ENCODE data around the gene VWA5B2.

The VWA5B2 gene

DNA sequence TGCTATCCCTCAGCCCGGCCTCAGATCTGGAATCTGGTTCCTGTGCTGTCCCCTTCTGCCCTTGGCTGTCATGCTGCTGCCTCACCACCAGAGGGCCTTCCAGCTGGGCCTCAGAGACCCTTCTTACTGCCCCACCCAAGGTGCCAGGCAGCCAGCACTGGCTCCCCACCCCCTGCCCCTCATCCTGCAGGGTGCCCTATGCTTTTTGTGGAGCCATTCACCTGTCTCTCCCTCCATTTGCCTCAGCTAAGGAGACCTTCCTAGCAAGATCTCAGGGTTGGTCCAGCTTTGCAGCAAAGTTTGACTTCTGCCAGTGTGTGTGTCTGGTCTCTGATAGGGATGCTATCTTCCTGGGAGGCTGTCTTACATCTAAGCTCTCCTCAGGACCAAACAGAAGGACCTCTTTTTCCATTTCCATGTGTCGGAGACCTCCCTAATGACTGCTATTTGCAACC is 1.9 kb upstream of the VWA5B2 start:
- DNase-seq = peak; percentile 43

DNA sequence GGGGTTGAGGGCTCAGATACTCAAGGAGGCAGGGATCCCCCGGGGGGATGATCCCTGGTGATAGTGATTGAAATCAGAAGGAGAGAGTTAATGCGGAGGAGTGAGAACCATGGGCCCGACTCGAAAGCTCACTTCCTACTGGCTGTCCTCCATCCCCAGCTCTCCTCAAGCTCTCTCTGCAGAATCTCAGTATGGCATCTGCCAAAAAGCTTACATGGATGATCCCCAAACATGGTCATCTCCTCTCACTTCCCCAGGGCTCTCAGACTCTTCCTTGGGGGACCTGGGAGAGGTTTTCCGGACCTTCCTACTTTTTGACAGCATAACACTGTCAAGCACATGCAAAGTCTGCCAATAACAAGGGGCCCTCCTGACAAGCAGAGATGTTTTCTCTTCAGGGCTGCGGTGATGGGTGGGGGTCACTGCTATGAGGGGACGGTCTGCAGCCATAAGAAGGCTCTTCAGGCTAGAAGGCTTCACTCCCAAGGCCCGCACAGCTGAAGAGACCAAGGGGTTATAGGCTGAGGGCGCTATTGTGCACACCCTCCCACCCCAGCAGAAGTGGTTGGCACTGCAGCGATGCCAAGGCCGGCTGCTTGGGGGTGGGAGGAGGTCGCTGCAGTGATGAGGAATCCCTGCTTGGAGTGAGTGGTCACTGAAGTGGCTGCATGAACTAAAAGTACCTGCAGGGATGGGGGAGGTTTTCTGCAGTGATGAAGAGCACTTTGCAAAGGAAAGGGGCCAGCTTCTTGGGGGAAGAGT is 828 bp upstream of the VWA5B2 start:
- no peak for DNase-seq

DNA sequence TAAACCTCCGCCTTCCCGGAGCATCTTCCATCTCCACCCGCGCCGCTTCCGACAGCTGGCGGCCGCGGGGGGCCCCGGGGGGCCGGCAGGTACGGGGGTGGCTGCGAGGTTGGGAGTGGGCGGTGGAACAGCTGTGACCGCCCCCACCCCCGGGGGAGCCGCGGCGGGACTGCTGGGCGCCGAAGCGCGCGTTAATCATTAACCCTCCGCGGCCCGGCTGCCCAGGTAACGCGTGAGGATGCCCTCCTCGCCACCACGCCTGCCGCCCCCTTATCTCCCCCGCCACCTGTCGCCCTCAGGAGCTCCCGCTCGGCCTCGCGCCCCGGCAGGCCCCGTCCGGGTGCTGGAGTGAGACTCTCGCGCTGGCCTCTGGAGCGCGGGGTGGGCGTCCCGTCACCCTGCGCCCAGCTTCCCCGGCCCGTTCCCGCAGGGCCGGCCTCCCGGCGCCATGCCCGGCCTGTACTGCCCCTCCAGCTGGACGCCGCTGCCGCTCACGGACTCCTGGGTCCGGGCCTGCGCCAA is 757 bp downstream of the VWA5B2 start:
- DNase-seq = no peak

DNA sequence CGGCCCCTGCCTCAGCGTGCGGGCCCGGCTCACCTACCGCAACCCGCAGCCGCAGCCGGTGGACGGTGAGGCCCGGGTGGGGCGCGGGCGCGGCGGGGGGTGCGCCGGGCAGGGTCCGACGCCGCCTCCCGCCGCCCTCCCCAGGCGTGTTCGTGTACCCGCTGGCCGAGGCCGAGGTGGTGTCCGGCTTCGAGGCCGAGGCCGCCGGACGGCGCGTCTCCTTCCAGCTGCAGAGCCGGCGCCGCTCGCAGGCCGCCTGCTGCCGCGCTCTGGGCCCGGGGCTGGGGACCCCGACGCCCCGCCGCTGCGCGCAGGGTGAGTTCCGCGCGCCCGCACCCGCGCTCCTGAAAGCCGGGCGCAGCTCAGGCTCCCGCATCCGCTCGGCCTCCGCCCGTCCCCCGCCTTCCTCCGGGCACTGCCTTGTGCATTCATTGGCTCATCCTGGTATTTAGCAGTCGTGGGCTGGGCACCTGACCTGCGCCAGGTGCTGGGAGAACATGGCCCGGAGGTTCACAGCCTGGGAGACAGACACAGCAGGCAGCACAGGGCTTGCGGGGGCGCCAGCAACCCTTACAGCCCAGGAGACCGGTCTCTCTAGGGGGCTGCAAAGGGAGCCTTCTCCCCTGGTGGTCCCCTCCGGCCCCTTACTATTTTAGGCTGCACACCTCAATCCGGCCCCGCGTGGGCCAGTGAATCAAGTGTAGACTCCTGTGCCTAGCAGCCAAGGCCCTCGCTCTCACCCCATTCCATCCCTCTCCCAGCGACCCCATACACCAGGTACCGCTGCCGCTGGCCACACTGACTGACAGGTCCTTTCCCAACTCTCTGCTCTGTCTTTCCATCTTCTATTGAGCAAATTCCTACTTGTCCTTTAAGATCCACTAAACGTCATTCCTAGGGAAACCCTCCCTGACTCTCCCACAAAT is 1.5 kb downstream of the VWA5B2 start:
- no peak for DNase-seq

DNA sequence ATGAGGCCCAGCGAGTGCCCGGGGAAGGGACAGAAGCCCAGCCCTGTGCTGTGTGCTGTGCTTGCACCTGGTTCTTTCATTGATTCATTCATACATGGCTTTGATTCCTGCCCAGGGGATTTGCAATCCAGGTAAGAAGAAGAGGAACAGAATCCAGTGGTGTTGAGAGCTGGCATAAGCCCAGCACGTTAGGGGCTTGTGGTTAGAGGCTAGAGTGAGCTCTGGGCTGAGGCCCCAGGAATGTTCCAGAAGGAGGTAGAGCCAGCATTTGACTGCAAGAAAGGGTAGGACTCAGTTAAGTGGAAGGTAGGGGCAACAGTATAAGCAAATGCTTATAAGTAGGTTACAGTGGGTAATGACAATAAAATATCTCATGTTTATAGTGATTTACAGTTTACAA is 2.3 kb downstream of the VWA5B2 start:
- no peak for DNase-seq

DNA sequence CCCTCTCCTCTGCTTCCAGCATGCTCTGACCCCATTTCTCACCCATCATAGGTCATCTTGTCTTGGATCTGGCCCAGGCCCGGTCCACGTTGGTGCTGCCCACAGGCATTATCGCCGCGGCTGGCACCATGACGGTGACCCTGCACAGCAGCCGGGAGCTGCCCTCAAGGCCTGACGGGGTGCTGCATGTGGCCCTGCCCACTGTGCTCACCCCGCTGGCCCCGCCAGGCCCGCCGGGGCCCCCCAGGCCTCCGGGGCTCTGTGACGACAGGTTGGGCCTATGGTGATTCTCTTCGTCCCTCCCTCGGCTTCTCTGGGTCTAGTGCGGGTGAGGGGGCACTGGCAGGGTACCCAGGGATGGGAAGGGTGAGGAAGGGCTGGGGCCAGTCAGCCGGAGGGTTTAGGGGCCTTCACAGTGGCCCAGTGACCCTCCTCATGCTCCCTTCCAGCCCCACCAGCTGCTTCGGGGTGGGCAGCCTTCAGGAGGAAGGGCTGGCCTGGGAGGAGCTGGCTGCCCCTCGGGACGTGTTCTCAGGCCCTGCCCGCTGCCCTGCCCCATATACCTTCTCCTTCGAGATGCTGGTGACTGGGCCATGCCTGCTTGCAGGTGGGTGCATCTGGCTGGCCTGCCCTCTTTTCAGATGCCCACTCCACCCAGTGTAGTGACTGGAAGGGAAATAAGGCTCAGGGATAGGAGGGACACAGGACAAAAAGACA is 3.9 kb downstream of the VWA5B2 start:
- DNase-seq = no peak

DNA sequence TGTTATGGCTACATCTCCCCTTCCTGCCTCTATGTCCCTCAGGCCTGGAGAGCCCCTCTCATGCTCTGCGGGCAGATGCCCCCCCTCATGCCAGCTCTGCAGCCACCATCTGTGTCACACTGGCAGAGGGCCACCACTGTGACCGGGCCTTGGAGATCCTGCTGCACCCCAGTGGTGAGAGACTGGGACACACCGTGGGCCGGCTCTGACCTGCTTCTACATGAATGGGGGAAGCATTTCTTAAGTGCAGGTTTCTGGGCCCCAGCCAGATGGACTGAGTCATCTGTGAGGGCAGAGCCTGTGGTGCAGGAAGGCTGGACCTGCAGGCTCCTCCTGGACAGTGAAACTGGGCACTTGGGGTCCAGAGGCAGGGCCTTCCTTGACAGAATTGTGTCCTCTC is 4.8 kb downstream of the VWA5B2 start:
- no peak for DNase-seq

DNA sequence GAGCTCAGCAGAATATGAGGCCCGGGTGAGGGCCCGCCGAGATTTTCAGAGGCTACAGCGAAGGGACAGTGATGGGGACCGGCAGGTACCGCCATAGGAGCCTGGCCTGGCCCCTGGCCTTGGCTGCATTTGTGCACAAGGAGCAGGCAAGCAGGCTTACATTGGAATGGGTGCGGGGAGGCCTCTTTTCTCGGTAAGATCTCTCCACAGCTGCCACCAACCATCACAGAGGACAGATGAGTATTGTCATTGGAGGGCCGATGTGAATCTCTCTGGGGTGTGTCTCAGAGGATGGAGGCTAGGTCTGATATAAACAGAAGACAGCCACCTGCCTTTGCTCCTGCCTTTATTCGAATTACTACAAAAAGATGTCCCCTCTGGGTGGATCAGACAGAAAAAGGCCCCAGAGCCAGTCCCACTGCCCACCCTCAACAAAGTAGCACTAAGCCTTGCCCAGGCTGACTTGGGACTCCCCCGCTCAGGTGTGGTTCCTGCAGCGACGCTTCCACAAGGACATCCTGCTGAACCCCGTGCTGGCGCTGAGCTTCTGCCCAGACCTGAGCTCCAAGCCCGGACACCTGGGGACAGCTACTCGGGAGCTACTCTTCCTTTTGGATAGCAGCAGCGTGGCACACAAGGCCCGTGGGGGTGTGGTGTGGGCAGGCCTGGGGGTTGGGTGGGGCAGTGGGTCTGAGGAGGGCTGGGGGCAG is 5.4 kb downstream of the VWA5B2 start:
- no peak for DNase-seq

DNA sequence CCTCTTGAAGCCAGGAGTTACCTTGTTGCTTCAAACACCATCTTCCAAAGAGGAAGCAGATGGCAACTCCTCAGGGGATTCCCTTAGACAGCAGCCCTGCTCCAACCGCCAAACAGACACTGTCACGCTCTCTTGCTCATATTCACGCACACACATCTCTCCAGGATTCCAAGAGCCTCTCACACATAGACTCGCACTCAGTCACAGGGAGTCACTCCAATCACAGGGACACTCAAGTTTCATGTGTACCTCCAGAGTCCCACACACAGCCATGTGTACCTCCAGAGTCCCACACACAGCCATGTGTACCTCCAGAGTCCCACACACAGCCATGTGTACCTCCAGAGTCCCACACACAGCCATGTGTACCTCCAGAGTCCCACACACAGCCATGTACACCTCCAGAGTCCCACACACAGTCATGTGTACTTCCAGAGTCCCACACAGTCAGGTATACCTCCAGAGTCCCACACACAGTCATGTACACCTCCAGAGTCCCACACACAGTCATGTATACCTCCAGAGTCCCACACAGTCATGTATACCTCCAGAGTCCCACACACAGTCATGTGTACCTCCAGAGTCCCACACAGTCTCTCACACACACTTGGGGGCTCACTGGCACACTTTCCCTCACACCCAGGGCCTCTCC is 6.1 kb downstream of the VWA5B2 start:
- no peak for DNase-seq

DNA sequence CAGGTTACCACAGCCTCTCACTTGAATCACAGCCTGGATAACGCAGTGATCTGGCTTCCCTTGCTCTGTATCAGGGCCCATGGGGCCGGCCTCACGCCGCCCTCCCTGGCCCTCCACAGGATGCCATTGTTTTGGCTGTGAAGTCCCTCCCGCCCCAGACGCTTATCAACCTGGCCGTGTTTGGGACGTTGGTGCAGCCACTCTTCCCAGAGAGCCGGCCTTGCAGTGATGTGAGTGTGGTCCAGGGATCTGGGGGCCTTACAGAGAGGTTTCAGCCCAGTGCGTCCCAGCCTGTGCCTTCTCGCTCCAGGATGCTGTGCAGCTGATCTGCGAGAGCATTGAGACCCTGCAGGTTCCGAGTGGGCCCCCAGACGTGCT is 6.6 kb downstream of the VWA5B2 start:
- DNase-seq = no peak

DNA sequence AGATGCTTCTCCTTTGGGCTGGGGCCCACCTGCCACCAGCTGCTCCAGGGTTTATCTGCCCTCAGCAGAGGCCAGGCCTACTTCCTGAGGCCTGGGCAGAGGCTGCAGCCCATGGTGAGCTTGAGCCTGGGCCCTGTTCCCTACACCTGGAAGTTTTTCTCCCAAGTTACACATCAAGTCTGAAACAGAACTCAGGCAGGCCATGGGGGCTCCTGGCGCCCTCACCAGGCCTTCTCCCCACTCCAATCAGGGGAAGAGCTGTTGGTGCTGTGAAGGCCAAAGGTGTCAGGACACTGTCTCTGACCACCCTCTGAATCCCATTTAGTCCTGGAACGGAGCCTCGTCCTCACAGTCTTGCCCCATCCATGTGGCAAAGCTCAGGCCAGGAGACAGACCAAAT is 7.3 kb downstream of the VWA5B2 start:
- no peak for DNase-seq

DNA sequence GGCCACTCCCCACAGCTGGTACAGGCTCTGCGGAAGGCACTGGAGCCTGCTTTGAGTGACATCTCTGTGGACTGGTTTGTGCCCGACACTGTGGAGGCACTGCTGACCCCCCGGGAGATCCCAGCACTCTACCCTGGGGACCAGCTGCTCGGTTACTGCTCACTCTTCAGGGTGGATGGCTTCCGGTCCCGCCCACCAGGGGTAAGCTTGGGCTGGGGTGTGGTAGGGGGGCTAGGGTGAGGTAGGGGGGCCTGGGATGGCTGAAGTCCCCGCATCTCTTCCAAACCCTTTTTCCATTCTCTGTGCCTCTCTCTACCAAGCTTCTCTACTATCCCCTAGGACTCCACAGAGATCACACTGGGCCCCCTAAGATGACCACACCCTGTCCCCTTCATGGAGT is 7.8 kb downstream of the VWA5B2 start:
- DNase-seq = no peak

DNA sequence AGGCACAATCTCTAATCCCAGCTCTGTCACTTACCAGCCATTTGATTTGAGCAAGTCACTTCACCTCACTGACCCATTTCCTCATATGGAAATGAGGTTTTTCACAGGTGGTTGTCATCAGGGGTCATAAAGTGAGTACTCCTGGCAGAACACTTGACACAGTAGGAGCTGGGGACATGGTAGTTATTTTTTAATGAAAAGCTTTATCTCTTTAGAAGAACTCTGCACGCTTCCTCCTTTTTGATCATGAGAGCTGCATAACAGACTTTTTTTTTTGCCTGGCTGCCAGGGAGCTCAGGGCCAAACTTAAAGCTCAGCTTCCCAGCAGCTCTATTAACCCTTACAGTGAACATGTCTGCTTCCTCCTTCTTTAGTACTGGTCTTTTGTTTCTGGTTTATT is 8.4 kb downstream of the VWA5B2 start:
- DNase-seq = no peak

DNA sequence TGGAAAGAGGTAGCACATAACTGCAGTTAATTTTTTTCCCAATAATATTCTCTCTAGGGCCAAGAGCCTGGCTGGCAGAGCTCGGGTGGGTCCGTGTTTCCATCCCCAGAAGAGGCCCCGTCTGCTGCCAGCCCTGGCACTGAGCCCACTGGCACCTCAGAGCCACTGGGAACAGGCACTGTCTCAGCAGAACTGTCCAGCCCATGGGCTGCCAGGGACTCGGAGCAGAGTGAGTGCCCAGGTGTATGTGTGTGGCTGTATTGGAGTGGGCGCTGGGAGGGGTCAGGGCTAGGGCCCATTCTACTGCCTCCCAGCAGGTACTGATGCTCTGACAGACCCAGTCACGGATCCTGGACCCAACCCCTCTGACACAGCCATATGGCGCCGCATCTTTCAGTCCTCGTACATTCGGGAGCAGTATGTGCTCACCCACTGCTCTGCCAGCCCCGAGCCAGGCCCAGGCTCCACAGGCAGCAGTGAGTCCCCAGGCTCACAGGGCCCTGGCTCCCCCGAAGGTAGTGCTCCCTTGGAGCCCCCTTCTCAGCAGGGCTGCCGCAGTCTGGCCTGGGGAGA is 8.9 kb downstream of the VWA5B2 start:
- no peak for DNase-seq

DNA sequence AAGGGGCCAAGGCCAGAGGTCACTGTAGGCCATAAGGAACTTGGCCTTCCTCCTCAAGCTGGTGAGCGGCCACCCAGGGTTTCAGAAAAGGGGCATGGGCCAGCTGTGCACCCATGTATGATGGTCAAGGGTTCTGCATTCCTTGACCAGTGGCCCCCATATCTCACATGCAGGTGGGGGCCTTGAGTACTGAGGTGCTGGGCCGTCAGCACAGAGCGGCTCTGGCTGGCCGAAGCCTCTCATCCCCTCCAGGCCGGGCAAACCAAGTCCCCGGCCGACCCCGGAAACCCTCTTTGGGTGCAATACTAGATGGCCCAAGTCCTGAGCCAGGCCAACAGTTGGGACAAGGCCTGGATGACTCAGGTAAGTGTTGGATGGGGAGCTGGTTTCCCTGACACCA is 9.8 kb downstream of the VWA5B2 start:
- DNase-seq = no peak

DNA sequence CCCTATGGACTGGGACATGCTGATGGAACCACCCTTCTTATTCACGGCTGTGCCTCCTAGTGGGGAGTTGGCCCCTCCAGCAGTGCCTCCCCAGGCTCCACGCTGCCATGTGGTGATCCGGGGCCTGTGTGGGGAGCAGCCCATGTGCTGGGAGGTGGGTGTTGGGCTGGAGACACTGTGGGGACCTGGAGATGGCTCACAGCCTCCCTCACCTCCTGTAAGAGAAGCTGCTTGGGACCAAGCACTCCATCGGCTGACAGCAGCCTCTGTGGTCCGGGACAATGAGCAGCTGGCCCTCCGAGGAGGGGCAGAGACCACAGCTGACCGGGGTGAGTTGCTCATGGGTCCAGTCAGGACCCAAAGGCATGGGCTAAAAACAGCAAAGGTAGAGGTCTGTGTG is 10.3 kb downstream of the VWA5B2 start:
- DNase-seq = no peak

DNA sequence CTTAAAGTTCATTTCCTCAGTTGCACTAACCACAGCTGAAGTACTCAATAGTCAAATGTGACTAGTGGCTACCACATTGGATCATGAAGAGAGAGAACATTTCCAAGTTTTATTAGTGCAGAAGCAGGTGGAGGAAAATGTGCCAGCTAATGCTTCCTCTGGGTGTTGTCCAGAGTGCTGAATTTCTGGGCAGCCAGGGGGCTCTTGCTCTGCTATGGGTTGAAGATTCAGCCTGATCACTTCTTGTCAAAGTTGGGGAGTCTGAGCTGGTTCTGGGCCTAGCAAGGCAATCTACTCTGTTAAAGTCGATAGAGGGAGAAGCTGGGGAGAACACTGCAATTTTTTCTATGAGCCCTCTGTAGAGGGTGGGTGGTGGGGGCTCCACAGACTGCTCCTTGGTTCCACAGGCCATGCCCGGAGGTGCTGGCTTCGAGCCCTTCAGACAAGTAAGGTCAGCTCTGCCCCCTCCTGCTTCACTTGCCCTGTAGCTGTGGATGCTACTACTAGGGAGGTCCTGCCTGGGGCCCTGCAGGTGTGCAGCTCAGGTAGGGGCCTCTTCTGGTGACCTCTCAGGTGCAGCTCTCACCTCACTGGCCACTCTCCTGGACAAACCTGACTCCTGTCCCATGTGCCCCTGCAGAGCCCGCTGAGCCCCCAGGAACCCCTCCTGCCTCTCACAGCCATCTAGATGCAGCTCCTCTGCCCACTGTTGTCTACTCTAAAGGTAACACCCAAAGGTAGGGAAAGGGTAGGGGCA is 11.2 kb downstream of the VWA5B2 start:
- DNase-seq = no peak

DNA sequence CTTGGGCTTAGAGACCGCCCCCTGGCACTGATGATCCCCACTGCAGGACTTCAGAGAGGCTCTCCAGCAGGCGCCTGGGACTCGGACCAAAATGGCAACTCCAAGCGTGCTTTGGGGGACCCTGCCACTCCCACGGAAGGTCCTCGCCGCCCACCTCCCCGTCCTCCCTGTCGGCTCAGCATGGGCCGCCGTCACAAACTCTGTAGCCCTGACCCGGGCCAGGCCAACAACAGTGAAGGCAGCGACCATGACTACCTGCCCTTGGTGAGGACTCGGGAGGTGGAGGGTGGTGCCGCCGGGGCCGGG is 11.7 kb downstream of the VWA5B2 start:
- no peak for DNase-seq

DNA sequence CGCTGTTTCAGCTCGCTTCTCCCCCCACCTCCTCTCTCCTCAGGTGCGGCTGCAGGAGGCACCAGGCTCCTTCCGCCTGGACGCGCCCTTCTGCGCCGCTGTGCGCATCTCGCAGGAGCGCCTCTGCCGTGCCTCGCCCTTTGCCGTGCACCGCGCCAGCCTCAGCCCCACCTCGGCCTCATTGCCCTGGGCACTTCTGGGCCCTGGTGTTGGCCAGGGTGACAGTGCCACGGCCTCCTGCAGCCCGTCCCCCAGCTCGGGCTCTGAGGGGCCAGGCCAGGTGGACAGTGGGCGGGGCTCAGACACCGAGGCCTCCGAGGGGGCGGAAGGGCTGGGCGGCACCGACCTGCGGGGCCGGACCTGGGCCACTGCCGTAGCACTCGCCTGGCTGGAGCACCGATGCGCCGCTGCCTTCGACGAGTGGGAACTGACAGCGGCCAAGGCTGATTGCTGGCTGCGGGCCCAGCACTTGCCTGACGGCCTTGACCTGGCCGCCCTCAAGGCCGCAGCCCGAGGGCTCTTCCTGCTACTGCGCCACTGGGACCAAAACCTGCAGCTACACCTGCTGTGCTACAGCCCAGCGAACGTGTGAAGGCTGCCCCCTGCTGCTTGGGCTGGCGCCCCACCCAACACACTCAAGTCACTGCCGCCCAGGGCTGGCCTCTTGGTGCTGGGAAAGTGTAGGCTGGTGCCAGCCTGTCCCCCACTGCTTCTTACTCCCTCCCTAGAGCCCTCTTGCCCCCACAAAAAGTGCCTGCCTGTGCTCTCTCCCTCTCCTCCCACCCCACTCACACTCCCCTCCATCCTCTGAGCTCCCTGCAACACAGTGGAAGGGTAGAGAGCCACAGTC is 12.3 kb downstream of the VWA5B2 start:
- DNase-seq = no peak

DNA sequence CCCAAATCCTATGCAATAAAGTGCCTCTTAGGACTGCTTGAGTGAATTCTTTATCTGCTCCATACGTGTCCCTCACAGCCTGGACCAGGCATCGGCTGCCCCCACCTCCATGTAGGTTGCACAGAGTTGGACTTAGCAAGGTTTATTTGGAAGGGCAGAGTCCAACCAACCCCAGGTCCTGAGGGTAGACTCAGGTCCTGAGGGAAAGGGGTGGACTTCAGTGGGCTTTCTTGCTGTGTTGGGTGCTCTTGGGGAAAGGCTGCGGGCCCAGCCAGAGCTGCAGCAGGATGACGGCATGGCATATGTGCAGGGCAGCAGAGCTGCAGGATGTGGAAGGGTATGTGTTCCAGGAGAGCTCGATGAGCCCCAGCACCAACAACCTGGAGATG is 12.9 kb downstream of the VWA5B2 start:
- no peak for DNase-seq

All from activated CD4-positive, alpha-beta T cell treated with anti-CD3 and anti-CD28 coated beads, Interleukin-2, amount 50 U/mL, for 1 hour (primary cell).